Astrocyte (in vitro differentiated cells and primary cell): ENCODE data around the gene GRK5.

Source experiments
- CTCF ChIP-seq: IDR thresholded peaks from 2 replicates; pipeline ENCODE4 v1.5.1; 2011; ENCODE audit warnings: low read depth, mild to moderate bottlenecking, inconsistent platforms, low read length, moderate library complexity; ENCODE audit not compliant: insufficient read depth
- EZH2 ChIP-seq: IDR thresholded peaks from 2 replicates; pipeline ENCODE4 v1.6.1; 2012; ENCODE audit warnings: mild to moderate bottlenecking, low read length, inconsistent platforms; ENCODE audit not compliant: insufficient read depth

- no peak for TF ChIP-seq CTCF
- TF ChIP-seq EZH2: no peak
These were observed 24.3 kb downstream of the GRK5 start for GRCh38 chr10:119231654-119232053.
